GM18868 (cell line): Measurements from ENCODE around the gene CRYBG3.

ENCODE experiments used
- ATAC-seq: cut with Tn5 transposase; IDR thresholded peaks from one replicate; pipeline ENCODE4 v1.9.1; 2021; ENCODE audit warnings: mild to moderate bottlenecking, moderate library complexity; ENCODE audit not compliant: unreplicated experiment

The CRYBG3 gene

GRCh38 chr3:97970956-97971620 is 149.3 kb downstream of the CRYBG3 start:
- ATAC-seq, result no peak

- ATAC-seq, result peak; percentile 91
Measured at GRCh38 chr3:97971679-97972567, 150.1 kb downstream of the CRYBG3 start, which contains the start of gene RIOX2. Gene RIOX2 (minus strand): TSS chr3:97972431. CDS start chr3:97967593, 4,838 bp downstream.

- no peak for ATAC-seq
Measured at GRCh38 chr3:97972976-97973375, 151.2 kb downstream of the CRYBG3 start.

- no peak for ATAC-seq
Measured at GRCh38 chr3:97974996-97975395, 153.2 kb downstream of the CRYBG3 start.

- no peak for ATAC-seq
Measured at GRCh38 chr3:97975466-97975865, 153.7 kb downstream of the CRYBG3 start.

- ATAC-seq, result no peak
Measured at GRCh38 chr3:97979610-97980009, 157.8 kb downstream of the CRYBG3 start.

- peak; percentile 59 for ATAC-seq
Measured at GRCh38 chr3:97981886-97982285, 160.1 kb downstream of the CRYBG3 start.

GRCh38 chr3:97983933-97984491 is 162.2 kb downstream of the CRYBG3 start:
- no peak for ATAC-seq

- no peak for ATAC-seq
Measured at GRCh38 chr3:97987306-97987705, 165.5 kb downstream of the CRYBG3 start.

GRCh38 chr3:97988784-97989568 is 167.2 kb downstream of the CRYBG3 start:
- no peak for ATAC-seq

- ATAC-seq, result peak; percentile 66
Measured at GRCh38 chr3:97990624-97991292, 168.9 kb downstream of the CRYBG3 start.

GRCh38 chr3:97991293-97991682 is 169.5 kb downstream of the CRYBG3 start:
- no peak for ATAC-seq

GRCh38 chr3:97992547-97993173 is 170.8 kb downstream of the CRYBG3 start:
- no peak for ATAC-seq

- ATAC-seq, result no peak
Measured at GRCh38 chr3:97993526-97993925, 171.7 kb downstream of the CRYBG3 start.

GRCh38 chr3:97994328-97994945 is 172.6 kb downstream of the CRYBG3 start:
- no peak for ATAC-seq
